H1 (cell line): ENCODE results near the gene CDKN2B. TPM values are rescaled to one million over a fixed set of nuclear protein-coding genes. Genes with fewer than 3 reads are reported as not detected.

Experiments used
- CTCF ChIA-PET: fragments of 300-600 bp; sonication (Branson Sonifier 250); formaldehyde crosslinking; loops from one replicate; lab custom pipeline; 2021; ENCODE audit not compliant: partially characterized antibody; lab: Charles Lee
- POLR2A ChIA-PET: fragments of 300-600 bp; sonication (Branson Sonifier 250); formaldehyde crosslinking; loops from one replicate; lab custom pipeline; 2021; ENCODE audit warnings: inconsistent platforms; ENCODE audit not compliant: partially characterized antibody; lab: Charles Lee
- DNase-seq, 2 experiments: peaks; one replicate each; pipeline versions ENCODE4 v3.0.0 to v3.0.0-alpha.2; 2010 to 2022; ENCODE audit warnings: low spot score in 2 of 2, low read depth in 1 of 2, mixed read lengths in 1 of 2
- FAIRE-seq: peaks from 2 replicates; lab custom pipeline; 2011; peaks lifted over from hg19 to GRCh38; lab: Jason Lieb, UNC
- H2AFZ ChIP-seq: 2 replicates; pipeline ENCODE4 v1.8.1; 2012; ENCODE audit warnings: low read length, inconsistent platforms
- H2AK5ac ChIP-seq: 2 replicates; pipeline ENCODE4 v1.6.1; 2013; ENCODE audit warnings: low read depth, low read length
- H2BK120ac ChIP-seq: replicated peaks from 2 replicates; pipeline ENCODE3; 2013; ENCODE audit warnings: low read depth, low read length, inconsistent platforms
- H2BK12ac ChIP-seq: 2 replicates; pipeline ENCODE4 v1.6.1; 2013; ENCODE audit warnings: low read depth, low read length
- H2BK15ac ChIP-seq: 2 replicates; pipeline ENCODE4 v1.6.1; 2013; ENCODE audit warnings: low read length
- H2BK20ac ChIP-seq: 2 replicates; pipeline ENCODE4 v1.6.1; 2013; ENCODE audit warnings: low read length
- H2BK5ac ChIP-seq: 2 replicates; pipeline ENCODE4 v1.6.1; 2013; ENCODE audit warnings: low read depth, low read length
- H3K14ac ChIP-seq: 2 replicates; pipeline ENCODE4 v1.6.1; 2013; ENCODE audit warnings: inconsistent platforms; ENCODE audit not compliant: insufficient read length
- H3K18ac ChIP-seq: 2 replicates; pipeline ENCODE4 v1.6.1; 2013; ENCODE audit warnings: low read length; ENCODE audit errors: extremely low read depth
- H3K23ac ChIP-seq: 2 replicates; pipeline ENCODE4 v1.6.1; 2013; ENCODE audit warnings: inconsistent platforms; ENCODE audit not compliant: insufficient read length
- H3K23me2 ChIP-seq: 2 replicates; pipeline ENCODE4 v1.6.1; 2013; ENCODE audit warnings: low read depth, low read length
- H3K27ac ChIP-seq: 2 replicates; pipeline ENCODE4 v1.6.1; 2011; ENCODE audit warnings: low read depth, low read length, inconsistent platforms
- H3K27me3 ChIP-seq, 4 experiments: replicated peaks in 1 of 4; 1 replicate in 1 of 4; 2 replicates in 3 of 4; pipeline versions ENCODE4 v1.6.1 to v1.8.1; 2011 to 2013; ENCODE audit warnings: low read length in 3 of 4, mild to moderate bottlenecking in 3 of 4, inconsistent platforms in 2 of 4, mixed read lengths in 2 of 4, moderate library complexity in 1 of 4; ENCODE audit not compliant: control insufficient read depth in 3 of 4, insufficient read depth in 3 of 4; ENCODE audit errors: extremely low read depth in 1 of 4
- H3K36me3 ChIP-seq, 4 experiments: 2 replicates each; pipeline versions ENCODE4 v1.6.1 to v1.8.1; 2011 to 2013; ENCODE audit warnings: mild to moderate bottlenecking in 4 of 4, low read length in 3 of 4, moderate library complexity in 2 of 4, control low read depth in 1 of 4, inconsistent platforms in 1 of 4; ENCODE audit not compliant: insufficient read depth in 4 of 4, control insufficient read depth in 2 of 4
- H3K4ac ChIP-seq: replicated peaks from 2 replicates; pipeline ENCODE3; 2013; ENCODE audit warnings: low read length, low read depth, mixed read lengths, inconsistent platforms; ENCODE audit not compliant: insufficient read length
- H3K4me1 ChIP-seq, 4 experiments: replicated peaks in 1 of 4; 1 replicate in 1 of 4; 2 replicates in 3 of 4; pipeline versions ENCODE4 v1.6.1 to v1.8.1; 2011 to 2013; ENCODE audit warnings: low read length in 3 of 4, inconsistent platforms in 2 of 4, mixed read lengths in 1 of 4; ENCODE audit not compliant: insufficient read depth in 4 of 4, control insufficient read depth in 3 of 4
- H3K4me2 ChIP-seq, 2 experiments: 2 replicates each; pipeline versions ENCODE4 v1.6.1 to v1.8.1; 2011 to 2013; ENCODE audit warnings: low read depth in 2 of 2, low read length in 2 of 2, control low read depth in 1 of 2, inconsistent platforms in 1 of 2, mild to moderate bottlenecking in 1 of 2; ENCODE audit not compliant: insufficient read depth in 1 of 2
- H3K4me3 ChIP-seq, 4 experiments: fragments of 200-600, 300-600 bp in 1 of 4; sonication (generic), shearing (Covaris generic), sonication (Bioruptor Twin) in 1 of 4; 2 replicates each; pipeline versions ENCODE4 v1.5.1 to v1.8.1; 2011 to 2016; ENCODE audit warnings: low read length in 4 of 4, low read depth in 3 of 4, control low read depth in 2 of 4, inconsistent platforms in 2 of 4, mild to moderate bottlenecking in 2 of 4, mixed read lengths in 1 of 4, moderate library complexity in 1 of 4; ENCODE audit not compliant: insufficient read depth in 2 of 4; ENCODE audit errors: extremely low read depth in 1 of 4
- H3K56ac ChIP-seq: replicated peaks from 2 replicates; pipeline ENCODE3; 2013; ENCODE audit warnings: low read depth, mild to moderate bottlenecking, mixed read lengths, low read length, inconsistent platforms; ENCODE audit not compliant: insufficient read length
- H3K79me1 ChIP-seq: 2 replicates; pipeline ENCODE4 v1.6.1; 2013; ENCODE audit warnings: low read depth, low read length, control low read depth
- H3K79me2 ChIP-seq, 2 experiments: 2 replicates each; pipeline versions ENCODE4 v1.6.1 to v1.8.1; 2012 to 2013; ENCODE audit warnings: low read length in 2 of 2, mild to moderate bottlenecking in 2 of 2, inconsistent platforms in 1 of 2; ENCODE audit not compliant: insufficient read depth in 2 of 2, control insufficient read depth in 1 of 2
- H3K9ac ChIP-seq, 4 experiments: replicated peaks in 1 of 4; 1 replicate in 1 of 4; 2 replicates in 3 of 4; pipeline versions ENCODE4 v1.6.1 to v1.8.1; 2011 to 2013; ENCODE audit warnings: low read depth in 3 of 4, low read length in 3 of 4, control low read depth in 2 of 4, mild to moderate bottlenecking in 2 of 4, moderate library complexity in 2 of 4, inconsistent platforms in 1 of 4; ENCODE audit errors: extremely low read depth in 1 of 4
- H3K9me3 ChIP-seq, 2 experiments: 2 replicates each; pipeline versions ENCODE4 v1.6.1 to v1.8.1; 2012 to 2013; ENCODE audit warnings: mild to moderate bottlenecking in 2 of 2, moderate library complexity in 2 of 2, control low read depth in 1 of 2, inconsistent platforms in 1 of 2, low read depth in 1 of 2, low read length in 1 of 2, mixed read lengths in 1 of 2; ENCODE audit not compliant: insufficient read depth in 2 of 2
- H4K20me1 ChIP-seq, 2 experiments: replicated peaks in 1 of 2; 2 replicates each; pipeline versions ENCODE3 to v1.8.1; 2011 to 2013; ENCODE audit warnings: inconsistent platforms in 2 of 2, low read length in 2 of 2, mild to moderate bottlenecking in 1 of 2; ENCODE audit not compliant: insufficient read depth in 2 of 2, control insufficient read depth in 1 of 2
- H4K5ac ChIP-seq: 2 replicates; pipeline ENCODE4 v1.6.1; 2013; ENCODE audit warnings: low read length, low read depth, mixed read lengths, inconsistent platforms; ENCODE audit not compliant: insufficient read length
- H4K8ac ChIP-seq: 2 replicates; pipeline ENCODE4 v1.8.0; 2013; ENCODE audit warnings: mild to moderate bottlenecking, moderate library complexity, low read length, inconsistent platforms; ENCODE audit not compliant: insufficient read depth; ENCODE audit errors: extremely low read depth
- H4K91ac ChIP-seq: replicated peaks from 2 replicates; pipeline ENCODE3; 2013; ENCODE audit warnings: low read length, mixed read lengths, inconsistent platforms; ENCODE audit not compliant: insufficient read length
- CBX8 ChIP-seq: fragments of 300-800, 300-1000 bp; sonication (generic); IDR thresholded peaks from 2 replicates; pipeline ENCODE4 v1.7.1; 2016; ENCODE audit warnings: low read depth, low read length, borderline replicate concordance
- CHD2 ChIP-seq: IDR thresholded peaks from 2 replicates; pipeline ENCODE4 v1.6.1; 2012; ENCODE audit warnings: low read length, improper control_type of control experiment
- CREB1 ChIP-seq: IDR thresholded peaks from 2 replicates; pipeline ENCODE4 v1.6.1; 2012; ENCODE audit warnings: inconsistent platforms
- HDAC2 ChIP-seq, 2 experiments: fragments of 300-600 bp in 1 of 2; sonication (generic) in 1 of 2; IDR thresholded peaks; 2 replicates each; pipeline ENCODE4 v1.6.1; 2011 to 2012; ENCODE audit warnings: low read depth in 2 of 2, low read length in 2 of 2, mild to moderate bottlenecking in 2 of 2, moderate library complexity in 2 of 2, borderline replicate concordance in 1 of 2, inconsistent platforms in 1 of 2
- RFX5 ChIP-seq: IDR thresholded peaks from 2 replicates; pipeline ENCODE4 v1.6.1; 2011; ENCODE audit warnings: low read depth, low read length, improper control_type of control experiment, borderline replicate concordance
- SIN3A ChIP-seq, 2 experiments: IDR thresholded peaks in 1 of 2; conservative IDR thresholded peaks in 1 of 2; 2 replicates each; pipeline ENCODE4 v1.6.1; 2011 to 2012; ENCODE audit warnings: low read length in 2 of 2, improper control_type of control experiment in 1 of 2, low read depth in 1 of 2, mild to moderate bottlenecking in 1 of 2
- SIRT6 ChIP-seq: IDR thresholded peaks from one replicate; pipeline ENCODE4 v1.7.1; 2012; ENCODE audit warnings: low read length, inconsistent platforms
- TAF1 ChIP-seq: IDR thresholded peaks from 2 replicates; pipeline ENCODE4 v1.6.1; 2011; ENCODE audit warnings: mild to moderate bottlenecking, low read depth, low read length
- TCF12 ChIP-seq: IDR thresholded peaks from 2 replicates; pipeline ENCODE4 v1.6.1; 2011; ENCODE audit warnings: low read depth, mild to moderate bottlenecking, low read length
- WGBS, 2 experiments: shearing (Covaris generic) in 1 of 2; methylation state at CpG; one replicate each; pipeline versions ENCODE4 v1.1.6 to v1.1.7; 2013 to 2015; ENCODE audit warnings: low lambda C conversion rate in 2 of 2, mixed read lengths in 2 of 2, inconsistent platforms in 1 of 2, low coverage in 1 of 2, missing lambda C conversion rate in 1 of 2; ENCODE audit not compliant: insufficient replicate concordance in 2 of 2, insufficient coverage in 1 of 2, insufficient read length in 1 of 2; ENCODE audit errors: extremely low coverage in 1 of 2, missing lambda C conversion rate in 1 of 2; 5-methylcytosine and 5-hydroxymethylcytosine counted together
- polyA plus RNA-seq, 7 experiments: library from polyadenylated mRNA; depleted of rRNA in 3 of 7; stranded (reverse) in 5 of 7; unstranded in 2 of 7; fragments of >200 nt in 5 of 7; fragments of 200-250 nt in 2 of 7; gene quantifications; 1 replicate in 5 of 7; 2 replicates in 1 of 7; 4 replicates in 1 of 7; pipeline versions ENCODE4 v1.2.1 to v1.2.3, GENCODE V29; 2011 to 2013; ENCODE audit warnings: missing spikeins in 2 of 7, mixed read lengths in 2 of 7
- total RNA-seq: library from RNA; stranded (reverse); fragmentation: NEBNext Ultra II Directional; extraction: Animal tissue kit (Norgen Biotek cat#: 25700); gene quantifications from 2 replicates; pipeline ENCODE4 v1.2.1, GENCODE V29; 2021
- TF ChIP-seq, protein P1 (sequence below): IDR thresholded peaks from 2 replicates; pipeline ENCODE4 v1.6.1; 2012; ENCODE audit warnings: low read length, inconsistent platforms

The CDKN2B gene
- total and polyA plus RNA-seq, 2 of the 8 experiments (the other 6 are each of a cell fraction or from before 2014, with no cell fraction given), result 0.20 to 0.88 TPM

DNA sequence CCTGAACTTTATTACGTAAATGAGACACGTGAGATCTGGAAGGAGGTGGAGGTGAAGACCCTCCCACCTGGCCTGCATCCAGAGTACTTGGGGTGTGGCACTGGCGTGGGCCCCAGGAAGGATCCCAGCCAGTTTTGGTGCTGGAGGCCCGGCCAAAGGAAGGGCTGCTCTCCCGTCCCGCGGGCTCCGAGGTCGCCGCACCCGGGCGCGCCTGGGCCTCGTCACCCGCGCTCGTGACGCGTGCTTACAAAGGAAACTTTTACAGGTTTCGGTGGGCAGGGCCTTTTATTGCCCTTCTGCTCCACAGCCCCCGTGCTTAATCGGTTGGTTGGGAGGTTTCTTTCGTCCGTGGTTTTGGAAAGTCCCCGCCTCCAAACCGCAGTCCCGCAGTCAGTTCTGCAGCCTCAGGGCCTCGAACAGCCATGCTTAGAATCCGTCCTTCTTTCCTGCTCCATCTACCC lies 44.1 kb downstream of the CDKN2B start:
- no peak overlapping the region for H2BK12ac ChIP-seq
- peaks cover 55 to 74% (median 62%) of the 10 kb centered on the region in 4 experiments for H3K27me3 ChIP-seq
- H4K8ac ChIP-seq, result peak overlapping the region; percentile 35; the same call in 1 of the 2 replicates
- no peak overlapping the region for H2BK15ac ChIP-seq
- H3K56ac ChIP-seq, result no peak overlapping the region
- POLR2A ChIA-PET, result interaction anchor here (0.7 kb wide), 1 partner anchor 76 kb away, joined by 3 read pairs; no protein-coding TSS in a partner anchor
- H3K9me3 ChIP-seq, result 0 out of 4 replicates have a peak, but pooled peaks cover 0 to 3% of the 10 kb centered on the region in 2 experiments
- H3K4me1 ChIP-seq, result peaks cover 6 to 11% (median 9%) of the 10 kb centered on the region in 4 experiments; a peak in 6 of 7 replicates
- no peak overlapping the region for H3K27ac ChIP-seq
- 6% methylated on average over 27 of the region's 29 CpGs; no CpG with 5 or more reads in 1 of the 2 experiments for WGBS, 2 experiments
- H3K23me2 ChIP-seq, result no peaks in the 10 kb centered on the region; the same call in 1 of the 2 replicates
- DNase-seq (no peak), FAIRE-seq (no peak)
- no peak overlapping the region for H2BK5ac ChIP-seq
- H3K14ac ChIP-seq, result no peak overlapping the region
- peaks cover 6 to 25% of the 10 kb centered on the region in 2 experiments for H4K20me1 ChIP-seq
- peak overlapping the region in 3 of 4 experiments; percentile 28 to 54 (median 38); a peak in 7 of 8 replicates for H3K4me3 ChIP-seq
- CTCF ChIA-PET, result no interaction called here
- H3K79me2 ChIP-seq, result no peaks in the 10 kb centered on the region
- no peak overlapping the region for H2BK20ac ChIP-seq
- H4K5ac ChIP-seq, result no peak overlapping the region
- H2AK5ac ChIP-seq, result no peak overlapping the region
- no peak overlapping the region for H2BK120ac ChIP-seq
- peaks cover 0 to 8% (median 0%) of the 10 kb centered on the region in 4 experiments; a peak in 2 of 8 replicates for H3K36me3 ChIP-seq
- 0 out of 2 replicates have a peak overlapping the region, but pooled peaks have one; percentile 42 for H3K18ac ChIP-seq
- H3K4ac ChIP-seq, result no peak overlapping the region
- H3K79me1 ChIP-seq, result no peaks in the 10 kb centered on the region
- peak overlapping the region; percentile 61 to 64 for H3K4me2 ChIP-seq
- no peak overlapping the region for H3K23ac ChIP-seq
- H4K91ac ChIP-seq, result no peak overlapping the region
- TF ChIP-seq RFX5 (no peak), SIN3A (conservative IDR thresholded peaks at IDR 0.05 in 1 of 2, IDR thresholded peaks at IDR 0.05 in 1 of 2; ENCODE audit: low read depth in 1 of 2, low read length in 2 of 2) (no peak), CREB1 (peak; percentile 39; the same call in 1 of the 2 replicates), CBX8 (0 out of 2 replicates have a peak, but pooled peaks have one; percentile 31), HDAC2 (IDR thresholded peaks at IDR 0.05; ENCODE audit: borderline replicate concordance in 1 of 2, low read depth in 2 of 2, low read length in 2 of 2) (0 out of 4 replicates have a peak, but pooled peaks of 1 of the 2 experiments have one; percentile 53), TCF12 (no peak), TAF1 (no peak), SIRT6 (no peak), CHD2 (no peak)
- TF ChIP-seq, protein P1, sequence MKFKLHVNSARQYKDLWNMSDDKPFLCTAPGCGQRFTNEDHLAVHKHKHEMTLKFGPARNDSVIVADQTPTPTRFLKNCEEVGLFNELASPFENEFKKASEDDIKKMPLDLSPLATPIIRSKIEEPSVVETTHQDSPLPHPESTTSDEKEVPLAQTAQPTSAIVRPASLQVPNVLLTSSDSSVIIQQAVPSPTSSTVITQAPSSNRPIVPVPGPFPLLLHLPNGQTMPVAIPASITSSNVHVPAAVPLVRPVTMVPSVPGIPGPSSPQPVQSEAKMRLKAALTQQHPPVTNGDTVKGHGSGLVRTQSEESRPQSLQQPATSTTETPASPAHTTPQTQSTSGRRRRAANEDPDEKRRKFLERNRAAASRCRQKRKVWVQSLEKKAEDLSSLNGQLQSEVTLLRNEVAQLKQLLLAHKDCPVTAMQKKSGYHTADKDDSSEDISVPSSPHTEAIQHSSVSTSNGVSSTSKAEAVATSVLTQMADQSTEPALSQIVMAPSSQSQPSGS, result no peak
- H2AFZ ChIP-seq, result no peak overlapping the region
- H3K9ac ChIP-seq, result no peak overlapping the region
